ENCODE measurements around the gene PLGLB2.
"Not testable (repeated sequence)": the region's sequence is repeated elsewhere in the genome, so short reads cannot be mapped to it uniquely, and the experiment has no call there.

The PLGLB2 gene

DNA sequence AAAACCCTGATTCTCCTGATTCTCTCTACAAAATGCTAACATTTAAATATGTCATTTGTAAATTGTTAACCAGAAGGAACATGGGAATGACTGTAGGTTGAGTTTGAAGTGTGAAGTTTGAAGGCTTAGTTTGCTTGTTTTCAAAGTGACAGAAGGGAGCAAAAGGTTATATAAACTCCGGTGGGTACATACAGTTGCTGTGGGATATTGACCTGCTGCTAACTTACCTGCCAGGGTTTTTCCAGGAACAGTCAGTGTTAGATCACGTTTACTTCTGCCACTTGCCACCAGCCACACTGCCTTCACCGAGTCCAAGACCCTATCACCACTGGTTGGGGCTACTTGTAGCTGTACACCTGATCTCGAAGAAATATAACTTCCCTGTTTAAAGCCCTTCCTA, 6.9 kb downstream of the PLGLB2 start:
- not testable (repeated sequence) for H3K36me3 ChIP-seq (ENCODE audit: control insufficient read depth in 5 of 5, insufficient read depth in 5 of 5, low read length in 5 of 5); H3K9ac ChIP-seq (ENCODE audit: low read length in 5 of 5); H3K9me3 ChIP-seq (ENCODE audit: control insufficient read depth in 5 of 5, low read length in 5 of 5); H3K4me1 ChIP-seq (ENCODE audit: control insufficient read depth in 5 of 5, insufficient read depth in 5 of 5, low read length in 5 of 5); H3K27me3 ChIP-seq (ENCODE audit: control insufficient read depth in 5 of 5, insufficient read depth in 4 of 5, low read length in 5 of 5); H3K4me3 ChIP-seq (ENCODE audit: low read depth in 1 of 5, low read length in 5 of 5); H3K27ac ChIP-seq (ENCODE audit: low read depth, low read length)
